Measurements from ENCODE around the gene IGF2BP3.

The IGF2BP3 gene

GRCh38 chr7:23470330-23471105 is at the start of gene IGF2BP3 (continued):
- TF ChIP-seq ZNF768 (tag by site-specific recombination; IDR thresholded peaks at IDR 0.05) (no peak), SETDB1 (IDR thresholded peaks at IDR 0.05; ENCODE audit: insufficient read length, low read length) (no peak), WT1 (tag by site-specific recombination; IDR thresholded peaks at IDR 0.05) (peak; percentile 87), ZNF416 (tag by site-specific recombination; IDR thresholded peaks at IDR 0.05) (no peak), ZNF19 (tag by site-specific recombination; IDR thresholded peaks at IDR 0.05; ENCODE audit: low read depth) (no peak), ZFP37 (tag by site-specific recombination; IDR thresholded peaks at IDR 0.05) (0 out of 2 replicates have a peak, but pooled peaks have one; percentile 50), ZNF660 (tag by site-specific recombination; IDR thresholded peaks at IDR 0.05) (peak; percentile 65; the same call in 1 of the 2 replicates), ZNF623 (tag by site-specific recombination; IDR thresholded peaks at IDR 0.05) (no peak), ZSCAN4 (tag by site-specific recombination; IDR thresholded peaks at IDR 0.05) (no peak), EGR2 (tag by site-specific recombination; IDR thresholded peaks at IDR 0.05; ENCODE audit: low read depth) (peak; percentile 94), ZNF837 (tag by site-specific recombination; IDR thresholded peaks at IDR 0.05) (no peak), ZNF214 (tag by site-specific recombination; IDR thresholded peaks at IDR 0.05; ENCODE audit: borderline replicate concordance) (no peak), ZNF18 (tag by site-specific recombination; IDR thresholded peaks at IDR 0.05) (peak; percentile 80), ZNF423 (tag by site-specific recombination; IDR thresholded peaks at IDR 0.05) (0 out of 2 replicates have a peak, but pooled peaks have one; percentile 38), ZNF26 (tag by site-specific recombination; IDR thresholded peaks at IDR 0.05) (no peak), KLF16 (tag by site-specific recombination; IDR thresholded peaks at IDR 0.05) (peak; percentile 92), ZNF133 (tag by site-specific recombination; IDR thresholded peaks at IDR 0.05) (no peak), ZNF404 (tag by site-specific recombination; IDR thresholded peaks at IDR 0.05) (no peak), KLF1 (tag by site-specific recombination; IDR thresholded peaks at IDR 0.05) (peak; percentile 91), KLF8 (tag by site-specific recombination; IDR thresholded peaks at IDR 0.05) (peak; percentile 94), ZXDB (tag by site-specific recombination; IDR thresholded peaks at IDR 0.05) (peak; percentile 97), ZNF398 (tag by site-specific recombination; IDR thresholded peaks at IDR 0.05) (peak; percentile 99), ZNF530 (tag by site-specific recombination; IDR thresholded peaks at IDR 0.05; ENCODE audit: low read depth) (no peak)
- TF ChIP-seq, protein P1, sequence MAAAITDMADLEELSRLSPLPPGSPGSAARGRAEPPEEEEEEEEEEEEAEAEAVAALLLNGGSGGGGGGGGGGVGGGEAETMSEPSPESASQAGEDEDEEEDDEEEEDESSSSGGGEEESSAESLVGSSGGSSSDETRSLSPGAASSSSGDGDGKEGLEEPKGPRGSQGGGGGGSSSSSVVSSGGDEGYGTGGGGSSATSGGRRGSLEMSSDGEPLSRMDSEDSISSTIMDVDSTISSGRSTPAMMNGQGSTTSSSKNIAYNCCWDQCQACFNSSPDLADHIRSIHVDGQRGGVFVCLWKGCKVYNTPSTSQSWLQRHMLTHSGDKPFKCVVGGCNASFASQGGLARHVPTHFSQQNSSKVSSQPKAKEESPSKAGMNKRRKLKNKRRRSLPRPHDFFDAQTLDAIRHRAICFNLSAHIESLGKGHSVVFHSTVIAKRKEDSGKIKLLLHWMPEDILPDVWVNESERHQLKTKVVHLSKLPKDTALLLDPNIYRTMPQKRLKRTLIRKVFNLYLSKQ (tag by site-specific recombination; IDR thresholded peaks at IDR 0.05; ENCODE audit: borderline replicate concordance) = no peak
- TF ChIP-seq, protein P2, sequence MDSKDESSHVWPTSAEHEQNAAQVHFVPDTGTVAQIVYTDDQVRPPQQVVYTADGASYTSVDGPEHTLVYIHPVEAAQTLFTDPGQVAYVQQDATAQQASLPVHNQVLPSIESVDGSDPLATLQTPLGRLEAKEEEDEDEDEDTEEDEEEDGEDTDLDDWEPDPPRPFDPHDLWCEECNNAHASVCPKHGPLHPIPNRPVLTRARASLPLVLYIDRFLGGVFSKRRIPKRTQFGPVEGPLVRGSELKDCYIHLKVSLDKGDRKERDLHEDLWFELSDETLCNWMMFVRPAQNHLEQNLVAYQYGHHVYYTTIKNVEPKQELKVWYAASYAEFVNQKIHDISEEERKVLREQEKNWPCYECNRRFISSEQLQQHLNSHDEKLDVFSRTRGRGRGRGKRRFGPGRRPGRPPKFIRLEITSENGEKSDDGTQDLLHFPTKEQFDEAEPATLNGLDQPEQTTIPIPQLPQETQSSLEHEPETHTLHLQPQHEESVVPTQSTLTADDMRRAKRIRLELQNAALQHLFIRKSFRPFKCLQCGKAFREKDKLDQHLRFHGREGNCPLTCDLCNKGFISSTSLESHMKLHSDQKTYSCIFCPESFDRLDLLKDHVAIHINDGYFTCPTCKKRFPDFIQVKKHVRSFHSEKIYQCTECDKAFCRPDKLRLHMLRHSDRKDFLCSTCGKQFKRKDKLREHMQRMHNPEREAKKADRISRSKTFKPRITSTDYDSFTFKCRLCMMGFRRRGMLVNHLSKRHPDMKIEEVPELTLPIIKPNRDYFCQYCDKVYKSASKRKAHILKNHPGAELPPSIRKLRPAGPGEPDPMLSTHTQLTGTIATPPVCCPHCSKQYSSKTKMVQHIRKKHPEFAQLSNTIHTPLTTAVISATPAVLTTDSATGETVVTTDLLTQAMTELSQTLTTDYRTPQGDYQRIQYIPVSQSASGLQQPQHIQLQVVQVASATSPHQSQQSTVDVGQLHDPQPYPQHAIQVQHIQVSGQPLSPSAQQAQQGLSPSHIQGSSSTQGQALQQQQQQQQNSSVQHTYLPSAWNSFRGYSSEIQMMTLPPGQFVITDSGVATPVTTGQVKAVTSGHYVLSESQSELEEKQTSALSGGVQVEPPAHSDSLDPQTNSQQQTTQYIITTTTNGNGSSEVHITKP (tag by site-specific recombination; IDR thresholded peaks at IDR 0.05) = peak; percentile 86

All from HEK293 (cell line).